ENCODE results near the gene UQCRHL. TPM values are rescaled to one million over a fixed set of nuclear protein-coding genes. Genes with fewer than 3 reads are reported as not detected.

UQCRHL gene
- total and polyA plus RNA-seq, 2 experiments from 2014 or later = 2.3 to 3.0 TPM

GRCh38 chr1:15810073-15810472 lies 2.6 kb upstream of the UQCRHL start:
- TF ChIP-seq NANOG (IDR thresholded peaks at IDR 0.05; ENCODE audit: borderline replicate concordance) = no peak
- TF ChIP-seq ZNF331 (CRISPR knock-in tag; IDR thresholded peaks at IDR 0.05; ENCODE audit: low read depth) = no peak
- no peak for TF ChIP-seq CTCF (conservative IDR thresholded peaks at IDR 0.05; ENCODE audit: low read depth in 2 of 2)
- no peak for TF ChIP-seq REST (IDR thresholded peaks at IDR 0.05; ENCODE audit: unreplicated experiment)
- TF ChIP-seq, protein P1, sequence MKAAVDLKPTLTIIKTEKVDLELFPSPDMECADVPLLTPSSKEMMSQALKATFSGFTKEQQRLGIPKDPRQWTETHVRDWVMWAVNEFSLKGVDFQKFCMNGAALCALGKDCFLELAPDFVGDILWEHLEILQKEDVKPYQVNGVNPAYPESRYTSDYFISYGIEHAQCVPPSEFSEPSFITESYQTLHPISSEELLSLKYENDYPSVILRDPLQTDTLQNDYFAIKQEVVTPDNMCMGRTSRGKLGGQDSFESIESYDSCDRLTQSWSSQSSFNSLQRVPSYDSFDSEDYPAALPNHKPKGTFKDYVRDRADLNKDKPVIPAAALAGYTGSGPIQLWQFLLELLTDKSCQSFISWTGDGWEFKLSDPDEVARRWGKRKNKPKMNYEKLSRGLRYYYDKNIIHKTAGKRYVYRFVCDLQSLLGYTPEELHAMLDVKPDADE (IDR thresholded peaks at IDR 0.05) = no peak
- TF ChIP-seq CREB1 (CRISPR knock-in tag; IDR thresholded peaks at IDR 0.05; ENCODE audit: low read depth) = no peak
- TF ChIP-seq JUNB (IDR thresholded peaks at IDR 0.05; ENCODE audit: unreplicated experiment) = no peak
- TF ChIP-seq ZNF462 (CRISPR knock-in tag; IDR thresholded peaks at IDR 0.05) = no peak
- TF ChIP-seq POLR2AphosphoS5 (IDR thresholded peaks at IDR 0.05; ENCODE audit: low read depth) = no peak
- no peak for TF ChIP-seq STAT1 (IDR thresholded peaks at IDR 0.05; ENCODE audit: unreplicated experiment)
- no peak for TF ChIP-seq ZNF114 (CRISPR knock-in tag; IDR thresholded peaks at IDR 0.05)
- no peaks in the 10 kb centered on the region for H3K79me2 ChIP-seq (replicated peaks; ENCODE audit: insufficient read depth)
- Mint-ChIP-seq H3K27ac (no peak overlapping the region), H3K4me1 (peaks cover 5% of the 10 kb centered on the region), H3K4me3 (no peak overlapping the region), H3K36me3 (ENCODE audit: low read depth) (no peaks in the 10 kb centered on the region), H3K27me3 (ENCODE audit: insufficient read depth, low read depth, poor library complexity) (peaks cover 6% of the 10 kb centered on the region), H3K9me3 (no peaks in the 10 kb centered on the region)
- no peaks in the 10 kb centered on the region for H3K27me3 ChIP-seq (ENCODE audit: insufficient read depth)
- H3F3A ChIP-seq (replicated peaks; ENCODE audit: low read depth) = 0 out of 2 replicates have a peak, but pooled peaks cover 6% of the 10 kb centered on the region
- ATAC-seq (no peak), DNase-seq (ENCODE audit: low spot score) (no peak)
- no peak overlapping the region for H2AFZ ChIP-seq
- H3K4me3 ChIP-seq = no peak overlapping the region
- H3K36me3 ChIP-seq (ENCODE audit: insufficient read depth) = no peaks in the 10 kb centered on the region
- H3K4me2 ChIP-seq = no peak overlapping the region
- no peaks in the 10 kb centered on the region for H3K4me1 ChIP-seq (ENCODE audit: insufficient read depth)
- H4K20me1 ChIP-seq (replicated peaks; ENCODE audit: insufficient read depth) = no peaks in the 10 kb centered on the region
- no peak overlapping the region for H3K27ac ChIP-seq (ENCODE audit: low read depth)
- no peaks in the 10 kb centered on the region for H3K9me2 ChIP-seq (ENCODE audit: insufficient read depth)
